ENCODE data around the gene CORO7.

DNA sequence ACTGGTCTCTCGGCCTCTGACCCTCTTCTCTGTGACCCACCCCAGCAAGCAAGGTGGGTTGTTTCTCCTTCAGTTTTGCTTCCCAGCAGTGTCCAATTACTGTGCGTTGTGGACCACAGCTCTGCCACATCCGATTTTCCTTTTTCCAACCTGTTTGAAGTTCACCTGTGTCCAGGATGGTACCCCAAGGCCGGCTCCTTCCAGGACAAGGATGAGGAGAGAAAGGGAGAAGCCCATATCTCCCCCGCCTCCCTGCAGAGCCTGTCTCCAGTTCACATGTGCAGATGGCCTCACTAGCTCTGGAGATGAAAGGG lies 44.5 kb upstream of the CORO7 start:
- TF ChIP-seq, protein P1, sequence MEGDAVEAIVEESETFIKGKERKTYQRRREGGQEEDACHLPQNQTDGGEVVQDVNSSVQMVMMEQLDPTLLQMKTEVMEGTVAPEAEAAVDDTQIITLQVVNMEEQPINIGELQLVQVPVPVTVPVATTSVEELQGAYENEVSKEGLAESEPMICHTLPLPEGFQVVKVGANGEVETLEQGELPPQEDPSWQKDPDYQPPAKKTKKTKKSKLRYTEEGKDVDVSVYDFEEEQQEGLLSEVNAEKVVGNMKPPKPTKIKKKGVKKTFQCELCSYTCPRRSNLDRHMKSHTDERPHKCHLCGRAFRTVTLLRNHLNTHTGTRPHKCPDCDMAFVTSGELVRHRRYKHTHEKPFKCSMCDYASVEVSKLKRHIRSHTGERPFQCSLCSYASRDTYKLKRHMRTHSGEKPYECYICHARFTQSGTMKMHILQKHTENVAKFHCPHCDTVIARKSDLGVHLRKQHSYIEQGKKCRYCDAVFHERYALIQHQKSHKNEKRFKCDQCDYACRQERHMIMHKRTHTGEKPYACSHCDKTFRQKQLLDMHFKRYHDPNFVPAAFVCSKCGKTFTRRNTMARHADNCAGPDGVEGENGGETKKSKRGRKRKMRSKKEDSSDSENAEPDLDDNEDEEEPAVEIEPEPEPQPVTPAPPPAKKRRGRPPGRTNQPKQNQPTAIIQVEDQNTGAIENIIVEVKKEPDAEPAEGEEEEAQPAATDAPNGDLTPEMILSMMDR (IDR thresholded peaks at IDR 0.05), result no peak
- TF ChIP-seq POLR2AphosphoS5 (IDR thresholded peaks at IDR 0.05; ENCODE audit: insufficient read depth in 1 of 2, low read depth in 1 of 2) (no peak), POLR2A (IDR thresholded peaks at IDR 0.05) (no peak)

All from vagina (tissue), 2 donors.